ENCODE results near the gene HOMER1.

The HOMER1 gene

DNA sequence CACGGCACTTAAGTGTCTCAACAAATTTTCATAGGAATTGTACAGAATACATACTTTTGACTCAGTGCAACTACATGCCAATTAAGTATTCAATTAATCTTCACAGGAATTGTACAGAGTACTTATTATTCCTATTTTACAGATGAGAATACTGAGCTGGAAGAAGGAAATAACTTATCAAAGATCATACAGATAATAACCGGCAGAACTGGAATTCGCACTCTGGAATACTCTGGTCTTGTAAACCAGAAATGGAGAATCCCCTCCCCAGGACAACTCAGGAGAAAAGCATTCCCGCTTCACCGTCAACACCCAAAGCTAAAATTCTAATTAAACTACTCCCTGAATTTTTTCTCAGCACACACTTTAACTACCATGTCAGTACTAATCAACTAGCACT, 112.7 kb downstream of the HOMER1 start:
- DNase-seq = no peak
- Histone ChIP-seq H3K4me1 (no peaks in the 10 kb centered on the region), H3K27me3 (peaks cover 19% of the 10 kb centered on the region), H3K36me3 (no peaks in the 10 kb centered on the region), H3K9me3 (no peaks in the 10 kb centered on the region), H3K4me3 (ENCODE audit: low read depth, low read length) (no peak overlapping the region)
- TF ChIP-seq CTCF (IDR thresholded peaks at IDR 0.05; ENCODE audit: low read depth, low read length) = no peak

GRCh38 chr5:79399046-79399445, 114.9 kb downstream of the HOMER1 start:
- Histone ChIP-seq H3K9me3 (no peaks in the 10 kb centered on the region), H3K4me1 (no peaks in the 10 kb centered on the region), H3K27me3 (peaks cover 26% of the 10 kb centered on the region), H3K36me3 (no peaks in the 10 kb centered on the region), H3K4me3 (ENCODE audit: low read depth, low read length) (no peak overlapping the region)
- DNase-seq = no peak
- no peak for TF ChIP-seq CTCF (IDR thresholded peaks at IDR 0.05; ENCODE audit: low read depth, low read length)

GRCh38 chr5:79397080-79397479, 116.9 kb downstream of the HOMER1 start:
- Histone ChIP-seq H3K4me1 (no peaks in the 10 kb centered on the region), H3K9me3 (no peaks in the 10 kb centered on the region), H3K27me3 (peaks cover 25% of the 10 kb centered on the region), H3K4me3 (ENCODE audit: low read depth, low read length) (no peak overlapping the region), H3K36me3 (no peaks in the 10 kb centered on the region)
- no peak for TF ChIP-seq CTCF (IDR thresholded peaks at IDR 0.05; ENCODE audit: low read depth, low read length)
- DNase-seq = no peak

GRCh38 chr5:79396265-79396664, 117.7 kb downstream of the HOMER1 start:
- no peaks in the 10 kb centered on the region for H3K9me3 ChIP-seq
- no peaks in the 10 kb centered on the region for H3K4me1 ChIP-seq
- peaks cover 25% of the 10 kb centered on the region for H3K27me3 ChIP-seq
- DNase-seq = no peak
- TF ChIP-seq CTCF (IDR thresholded peaks at IDR 0.05; ENCODE audit: low read depth, low read length) = no peak
- H3K4me3 ChIP-seq (ENCODE audit: low read depth, low read length) = no peak overlapping the region
- no peaks in the 10 kb centered on the region for H3K36me3 ChIP-seq

DNA sequence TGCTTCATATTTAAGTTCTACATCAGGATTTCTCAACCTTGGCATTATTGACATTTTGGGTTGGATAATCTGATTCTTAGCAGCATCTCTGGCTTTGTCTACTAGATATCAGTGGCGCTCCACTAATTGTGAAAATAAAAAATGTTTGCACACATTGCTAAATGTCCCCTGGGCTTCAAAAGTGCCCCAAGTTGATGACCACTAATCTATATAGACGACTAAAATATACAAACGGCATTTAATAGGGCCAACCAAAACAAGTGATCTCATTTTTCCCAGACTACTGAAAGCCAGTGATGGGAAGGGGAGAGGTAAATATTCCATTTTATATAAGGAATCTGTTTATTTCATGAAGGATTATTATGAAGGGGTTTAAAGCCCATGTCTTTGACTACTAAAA, 118.6 kb downstream of the HOMER1 start:
- TF ChIP-seq CTCF (IDR thresholded peaks at IDR 0.05; ENCODE audit: low read depth, low read length) = no peak
- DNase-seq = no peak
- no peaks in the 10 kb centered on the region for H3K36me3 ChIP-seq
- peaks cover 25% of the 10 kb centered on the region for H3K27me3 ChIP-seq
- no peaks in the 10 kb centered on the region for H3K4me1 ChIP-seq
- no peak overlapping the region for H3K4me3 ChIP-seq (ENCODE audit: low read depth, low read length)
- no peaks in the 10 kb centered on the region for H3K9me3 ChIP-seq

GRCh38 chr5:79392776-79393175, 121.2 kb downstream of the HOMER1 start:
- TF ChIP-seq CTCF (IDR thresholded peaks at IDR 0.05; ENCODE audit: low read depth, low read length) = no peak
- H3K4me3 ChIP-seq (ENCODE audit: low read depth, low read length) = no peak overlapping the region
- no peak for DNase-seq
- H3K27me3 ChIP-seq = peaks cover 18% of the 10 kb centered on the region
- H3K4me1 ChIP-seq = no peaks in the 10 kb centered on the region
- H3K36me3 ChIP-seq = no peaks in the 10 kb centered on the region
- H3K9me3 ChIP-seq = no peaks in the 10 kb centered on the region
